NCI-H2107 (cell line): ENCODE data around the gene GNB1.
"Not testable (repeated sequence)": the region's sequence is repeated elsewhere in the genome, so short reads cannot be mapped to it uniquely, and the experiment has no call there.

ENCODE experiments used
- DNase-seq: peaks from one replicate; lab custom pipeline; 2025; lab: John Stamatoyannopoulos, UW

GNB1 gene

DNA sequence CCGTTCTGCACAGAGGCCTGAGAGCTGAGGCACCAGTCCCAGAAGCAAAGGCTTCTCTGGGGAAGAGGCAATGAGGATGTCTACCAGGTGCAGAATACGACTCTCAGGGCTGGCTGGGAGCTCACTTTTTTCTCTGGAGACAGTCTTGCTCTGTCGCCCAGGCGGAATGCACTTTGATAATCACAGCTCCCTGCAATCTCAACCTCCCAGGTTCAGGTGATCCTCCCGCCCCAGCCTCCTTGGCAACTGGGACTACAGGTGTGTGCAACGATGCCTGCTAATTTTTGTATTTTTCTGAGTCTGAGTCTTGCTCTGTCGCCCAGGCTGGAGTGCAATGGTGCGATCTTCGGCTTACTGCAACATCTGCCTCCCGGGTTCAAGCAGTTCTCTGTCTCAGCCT is 130.2 kb downstream of the GNB1 start:
- DNase-seq: no peak

- no peak for DNase-seq
Measured at GRCh38 chr1:1760345-1760650, 130.6 kb downstream of the GNB1 start.

- no peak for DNase-seq
Measured at GRCh38 chr1:1759456-1760344, 131.2 kb downstream of the GNB1 start.

GRCh38 chr1:1758692-1759455 is 132.0 kb downstream of the GNB1 start:
- DNase-seq: no peak

GRCh38 chr1:1758059-1758621 is 132.7 kb downstream of the GNB1 start:
- DNase-seq: no peak

- DNase-seq: no peak
Measured at GRCh38 chr1:1757422-1758058, 133.3 kb downstream of the GNB1 start.

DNA sequence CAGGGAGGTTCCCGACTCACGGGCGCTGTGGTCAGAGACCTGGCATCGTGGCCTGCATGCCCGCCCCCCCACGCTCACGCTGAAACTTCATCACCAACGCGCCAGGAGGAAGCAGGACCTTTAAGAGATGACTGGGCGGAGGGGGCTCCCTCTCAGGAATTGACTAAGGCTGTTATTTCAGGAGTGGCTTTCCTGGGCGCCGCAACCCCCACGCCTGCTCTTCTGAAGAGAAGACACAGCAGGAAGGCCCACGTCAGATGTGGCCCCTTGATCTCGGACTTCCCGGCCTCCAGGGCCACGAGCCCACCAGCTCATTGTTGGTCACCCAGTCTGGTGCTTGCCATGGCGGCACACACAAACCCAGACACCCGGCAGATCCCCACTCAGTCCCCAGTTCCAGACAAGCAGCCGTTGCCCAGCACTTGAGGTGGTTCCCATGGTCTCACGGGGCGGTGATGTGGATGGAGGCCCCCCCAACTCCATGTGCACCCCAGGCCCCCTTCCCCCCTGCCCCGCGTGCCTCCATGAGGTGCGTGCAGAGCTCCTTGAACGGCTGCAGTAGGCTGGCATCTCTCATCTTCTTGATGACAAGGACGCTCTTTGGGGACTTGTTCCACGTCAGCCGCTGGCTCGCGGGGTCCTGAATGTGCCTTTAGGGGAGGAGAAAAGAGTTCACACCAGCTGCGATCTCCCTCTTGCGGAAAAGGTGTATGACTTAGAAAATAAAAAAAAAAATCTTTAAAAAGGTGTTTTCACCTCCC is 134.0 kb downstream of the GNB1 start:
- DNase-seq: no peak

GRCh38 chr1:1755852-1756251 is 135.0 kb downstream of the GNB1 start:
- DNase-seq: no peak

GRCh38 chr1:1755426-1755825 is 135.5 kb downstream of the GNB1 start:
- no peak for DNase-seq

DNA sequence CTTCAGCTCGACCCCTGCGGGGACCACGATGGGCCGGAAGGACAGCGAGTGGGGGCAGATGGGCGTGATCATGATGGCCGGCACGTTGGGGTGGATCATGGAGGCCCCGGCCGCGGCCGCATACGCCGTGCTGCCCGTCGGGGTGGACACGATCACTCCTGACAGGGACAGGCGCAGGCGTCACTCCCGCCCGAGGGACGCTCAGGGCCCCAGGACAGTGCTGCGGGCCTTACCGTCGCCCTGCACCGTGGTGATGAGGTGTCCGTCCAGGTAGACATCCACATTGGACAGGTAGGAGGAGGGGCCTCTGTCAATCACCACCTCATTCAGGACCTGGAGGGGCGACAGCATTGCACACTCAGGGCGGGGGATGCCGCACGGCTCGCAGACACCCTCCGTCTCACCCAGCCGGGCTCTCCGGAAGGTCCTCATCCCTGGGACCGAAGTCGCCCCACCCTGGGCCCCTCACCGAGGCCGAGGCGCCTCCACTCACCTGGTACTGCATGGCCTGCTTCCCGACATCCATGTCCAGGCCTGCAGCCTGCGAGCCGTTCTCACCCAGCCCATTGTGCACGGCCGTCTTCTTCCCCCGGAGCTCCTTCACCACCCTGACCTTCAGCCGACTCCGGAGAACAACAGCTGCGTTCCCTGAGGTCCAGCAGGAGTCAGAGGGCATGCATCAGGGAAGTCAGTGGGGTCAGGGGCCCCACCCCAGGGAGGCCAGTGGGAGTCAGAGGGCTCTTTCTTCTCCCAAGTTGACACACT is 136.7 kb downstream of the GNB1 start:
- DNase-seq: no peak

DNA sequence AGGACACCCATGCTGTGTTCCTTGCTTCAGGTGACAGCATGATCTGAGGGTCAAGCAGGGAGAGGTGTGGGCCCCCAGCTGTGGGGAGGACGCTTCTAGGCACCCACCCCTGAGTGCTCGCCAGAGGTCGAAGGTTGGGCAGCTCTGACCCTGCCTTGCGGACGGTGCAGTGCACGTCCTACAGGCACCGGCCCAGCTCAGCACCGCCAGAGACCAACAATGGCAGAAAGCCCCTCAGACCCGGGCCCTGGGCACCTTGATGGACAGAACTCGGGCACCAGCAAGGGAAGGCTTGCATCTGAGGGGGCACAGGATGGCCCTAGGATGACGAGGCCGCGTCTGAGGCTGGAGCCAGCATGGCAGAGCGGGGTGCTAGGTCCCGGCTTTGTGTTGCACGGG is 137.3 kb downstream of the GNB1 start:
- no peak for DNase-seq

GRCh38 chr1:1752636-1753606 is 138.0 kb downstream of the GNB1 start:
- DNase-seq: no peak

GRCh38 chr1:1752190-1752589 is 138.7 kb downstream of the GNB1 start:
- no peak for DNase-seq

GRCh38 chr1:1749941-1750340 is 140.9 kb downstream of the GNB1 start:
- not testable (repeated sequence) for DNase-seq

- DNase-seq: no peak
Measured at GRCh38 chr1:1748686-1749321, 142.1 kb downstream of the GNB1 start.

DNA sequence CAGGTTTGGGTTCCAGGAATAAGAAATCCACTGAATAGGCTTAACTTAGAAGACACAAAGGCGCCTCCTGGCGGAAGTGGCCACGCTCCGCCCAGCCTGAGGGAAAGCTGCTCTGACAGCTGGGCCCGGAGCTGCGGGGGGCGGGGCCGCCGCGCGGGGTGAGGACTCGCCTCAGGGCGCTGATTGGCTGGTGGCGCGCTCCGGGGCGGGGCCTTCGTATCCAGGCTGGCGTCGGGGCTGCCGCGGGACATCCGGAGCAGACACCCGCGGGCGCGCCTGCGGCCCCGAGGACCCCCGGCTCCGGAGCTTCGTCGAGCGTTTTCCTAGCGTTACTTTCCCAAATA is 144.3 kb downstream of the GNB1 start:
- not testable (repeated sequence) for DNase-seq

GRCh38 chr1:1745651-1746565 is 145.0 kb downstream of the GNB1 start:
- DNase-seq: not testable (repeated sequence)

DNA sequence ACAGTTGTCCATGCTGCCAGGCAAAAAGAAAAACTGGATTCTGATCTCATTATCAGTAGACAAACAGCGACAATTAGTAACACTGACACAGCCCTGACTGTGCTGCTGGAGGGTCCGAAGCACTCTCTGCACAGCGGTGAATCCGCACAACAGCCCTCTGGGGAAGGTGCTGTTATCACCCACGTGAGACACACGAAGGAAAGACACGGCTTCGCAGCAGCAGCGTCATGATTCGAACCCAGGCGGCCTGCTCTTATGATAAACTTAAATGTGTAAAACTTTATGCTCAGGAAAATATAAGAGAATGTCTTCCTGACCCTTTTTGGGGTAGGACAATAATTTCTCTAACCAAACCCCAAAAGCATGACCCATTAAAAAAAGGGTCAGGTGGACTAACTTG is 148.4 kb downstream of the GNB1 start:
- DNase-seq: not testable (repeated sequence)
